Head of caudate nucleus (tissue), 42 donors: ENCODE data around the gene VAV1.

Source experiments
- DNase-seq, 42 donors: peaks; one replicate each; pipeline versions ENCODE4 v3.0.0 to v3.0.0-alpha.2; 2020 to 2021; ENCODE audit warnings: mixed read lengths in 7 of 42
- intact Hi-C: fragments of 100-400 bp; cut with DNase I; formaldehyde crosslinking; loops from one replicate; pipeline ENCODE4 v1.15.0; 2022

VAV1 gene

GRCh38 chr19:6801485-6802086 is 29.1 kb downstream of the VAV1 start:
- peak in 40 of 42 donors; percentile 10 to 66 (median 42) for DNase-seq
- intact Hi-C loops: no loop called here

GRCh38 chr19:6802336-6803035 is 30.0 kb downstream of the VAV1 start:
- intact Hi-C loops: no loop called here
- DNase-seq: peak in 32 of 42 donors; percentile 5 to 59 (median 30)

GRCh38 chr19:6803036-6803404 is 30.5 kb downstream of the VAV1 start:
- intact Hi-C loops: no loop called here
- DNase-seq: peak in 1 of 42 donors; percentile 1

GRCh38 chr19:6806488-6806887 is 34.0 kb downstream of the VAV1 start:
- DNase-seq: no peak
- intact Hi-C loops: no loop called here

- intact Hi-C loops: no loop called here
These were observed 34.8 kb downstream of the VAV1 start for GRCh38 chr19:6807291-6807690.

GRCh38 chr19:6808494-6808893 is 36.0 kb downstream of the VAV1 start:
- no peak for DNase-seq
- intact Hi-C loops: no loop called here

More at GRCh38 chr19:6807291-6807690, 34.8 kb downstream of the VAV1 start:
- DNase-seq: no peak

- no peak for DNase-seq
- intact Hi-C loops: no loop called here
These were observed 36.8 kb downstream of the VAV1 start for GRCh38 chr19:6809262-6809661.

- intact Hi-C loops: no loop called here
- no peak for DNase-seq
These were observed 38.9 kb downstream of the VAV1 start for GRCh38 chr19:6811378-6811777.

- intact Hi-C loops: no loop called here
- peak in 17 of 42 donors; percentile 8 to 66 (median 43) for DNase-seq
These were observed 39.4 kb downstream of the VAV1 start for GRCh38 chr19:6811906-6812305.

- intact Hi-C loops: no loop called here
- no peak for DNase-seq
These were observed 40.1 kb downstream of the VAV1 start for GRCh38 chr19:6812612-6813011.

- DNase-seq: peak in 1 of 42 donors; percentile 11
- intact Hi-C loops: no loop called here
These were observed 41.2 kb downstream of the VAV1 start for GRCh38 chr19:6813659-6814058.

GRCh38 chr19:6817179-6817578 is 44.7 kb downstream of the VAV1 start:
- no peak for DNase-seq

GRCh38 chr19:6818246-6818645 is 45.7 kb downstream of the VAV1 start:
- intact Hi-C loops: no loop called here

More at GRCh38 chr19:6817179-6817578, 44.7 kb downstream of the VAV1 start:
- intact Hi-C loops: no loop called here

GRCh38 chr19:6819323-6819722 is 46.8 kb downstream of the VAV1 start:
- DNase-seq: no peak
- intact Hi-C loops: no loop called here

More at GRCh38 chr19:6818246-6818645, 45.7 kb downstream of the VAV1 start:
- no peak for DNase-seq

GRCh38 chr19:6820237-6820636 is 47.7 kb downstream of the VAV1 start:
- intact Hi-C loops: no loop called here
- DNase-seq: no peak

GRCh38 chr19:6821639-6822310 is 49.3 kb downstream of the VAV1 start:
- DNase-seq: peak in 1 of 42 donors; percentile 27
- intact Hi-C loops: no loop called here

- intact Hi-C loops: no loop called here
- DNase-seq: no peak
These were observed 49.8 kb downstream of the VAV1 start for GRCh38 chr19:6822311-6822670.

- intact Hi-C loops: no loop called here
- peak in 1 of 42 donors; percentile 1 for DNase-seq
These were observed 52.7 kb downstream of the VAV1 start for GRCh38 chr19:6825076-6825774.

- intact Hi-C loops: no loop called here
- no peak for DNase-seq
These were observed 53.9 kb downstream of the VAV1 start for GRCh38 chr19:6826281-6826920.
